ENCODE results near the gene S100P. TPM values are rescaled to one million over a fixed set of nuclear protein-coding genes. Genes with fewer than 3 reads are reported as not detected.

Gene S100P
- total RNA-seq, 2 experiments from 2014 or later: 5.3 to 7.2 TPM

DNA sequence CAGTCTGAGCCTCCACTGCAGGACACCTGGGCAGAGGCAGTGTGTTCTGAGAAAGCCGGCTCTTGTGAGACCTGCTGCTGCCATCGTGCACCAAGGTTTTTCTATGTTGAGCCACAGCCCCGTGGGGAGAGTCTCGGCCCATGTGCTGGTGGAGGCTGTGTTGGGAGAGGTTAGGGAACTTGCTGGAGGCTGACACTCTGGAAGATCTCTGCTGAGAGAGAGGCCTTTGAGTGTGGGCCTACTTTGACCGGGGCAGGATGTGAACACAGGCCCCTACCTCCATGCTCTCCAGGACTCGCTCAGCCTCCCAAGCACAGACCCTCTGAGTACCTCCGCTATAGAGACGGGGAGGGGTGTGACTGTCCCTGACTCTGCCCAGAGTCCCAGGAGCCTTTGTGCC, 1.3 kb upstream of the S100P start:
- Mint-ChIP-seq H3K4me1 (peaks cover 95% of the 10 kb centered on the region), H3K9me3 (no peaks in the 10 kb centered on the region), H3K27ac (peak overlapping the region; percentile 62), H3K4me3 (no peak overlapping the region), H3K27me3 (no peaks in the 10 kb centered on the region), H3K36me3 (ENCODE audit: low read depth) (peaks cover 28% of the 10 kb centered on the region)
- ChIA-PET CTCF (interaction anchor here (1.0 to 3.4 kb wide), 3 partner anchors 8 to 17 kb away, joined by 4 to 19 read pairs (median 4); no protein-coding TSS in a partner anchor), POLR2A (interaction anchor here (0.8 kb wide), 1 partner anchor 15 kb away, joined by 3 read pairs; no protein-coding TSS in a partner anchor)
- no peak for DNase-seq

DNA sequence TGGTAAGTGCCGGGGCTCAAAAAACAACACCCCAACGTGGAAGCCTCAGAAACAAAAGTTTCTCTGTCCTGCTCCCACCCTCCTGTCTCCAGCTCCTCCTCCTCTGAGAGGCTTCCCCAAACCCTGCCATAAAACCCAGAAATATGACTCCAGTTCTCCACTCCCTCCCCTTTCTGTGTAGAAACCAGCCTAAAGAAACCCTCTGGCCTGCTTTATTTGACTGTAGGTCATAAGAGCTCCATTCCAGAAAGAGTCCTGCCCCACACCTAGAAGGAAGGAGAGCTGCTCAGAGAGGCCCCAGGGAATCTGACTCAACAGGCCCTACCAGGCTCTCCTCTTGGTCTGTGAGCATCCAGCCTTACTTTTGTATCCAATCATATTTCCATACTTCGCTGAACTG, 872 bp upstream of the S100P start:
- no peak overlapping the region for H3K4me3 Mint-ChIP-seq
- H3K36me3 Mint-ChIP-seq (ENCODE audit: low read depth): peaks cover 25% of the 10 kb centered on the region
- ChIA-PET CTCF (interaction anchor here (1.0 to 3.4 kb wide), 2 partner anchors 8 to 11 kb away, joined by 4 to 19 read pairs; no protein-coding TSS in a partner anchor), POLR2A (interaction anchor here (0.8 kb wide), 1 partner anchor 15 kb away, joined by 3 read pairs; no protein-coding TSS in a partner anchor)
- no peaks in the 10 kb centered on the region for H3K27me3 Mint-ChIP-seq
- DNase-seq: no peak
- no peaks in the 10 kb centered on the region for H3K9me3 Mint-ChIP-seq
- peaks cover 90% of the 10 kb centered on the region for H3K4me1 Mint-ChIP-seq
- peak overlapping the region; percentile 76 for H3K27ac Mint-ChIP-seq

DNA sequence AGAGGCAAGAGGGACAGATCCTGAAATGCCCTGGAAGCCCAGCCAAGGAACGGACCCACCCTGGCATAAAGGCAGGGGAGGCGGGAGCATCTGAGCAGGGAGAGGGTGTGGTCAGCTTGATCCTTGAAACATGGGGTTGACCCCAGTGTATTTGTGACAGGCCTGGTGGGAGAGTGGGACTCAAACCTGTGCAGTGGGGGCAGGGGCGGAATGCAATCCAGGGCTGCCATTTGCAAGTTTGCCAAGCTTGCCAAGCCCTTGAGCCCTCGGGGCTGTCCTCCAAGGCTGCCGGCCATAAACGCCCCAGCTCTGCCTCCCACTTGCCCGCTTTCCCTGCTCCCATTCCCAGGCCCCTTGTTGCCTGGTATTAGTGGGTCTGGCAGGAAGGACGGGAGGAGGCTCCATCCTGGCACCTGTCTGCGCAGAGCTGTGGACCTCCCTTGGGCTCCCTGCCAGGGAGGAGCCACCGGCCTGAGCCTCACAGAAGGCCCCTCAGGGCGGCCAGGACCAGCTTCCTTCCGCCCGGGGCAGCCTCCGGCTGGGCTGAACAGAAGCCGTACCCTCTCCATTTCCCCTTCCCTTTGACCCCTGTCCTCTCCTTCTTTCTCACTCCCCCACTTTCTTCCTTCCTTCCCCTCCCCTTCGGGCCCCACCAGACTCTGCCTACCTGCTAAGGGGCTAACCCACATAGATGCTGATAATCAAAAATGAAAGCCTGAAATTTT, 661 bp downstream of the S100P start:
- H3K9me3 Mint-ChIP-seq: no peaks in the 10 kb centered on the region
- H3K27ac Mint-ChIP-seq: peak overlapping the region; percentile 96
- ChIA-PET CTCF (interaction anchor here (1.2 to 3.0 kb wide), 3 partner anchors 11 to 20 kb away, joined by 5 to 16 read pairs (median 8); a partner anchor contains a TSS), POLR2A (no interaction called here)
- H3K4me1 Mint-ChIP-seq: peaks cover 88% of the 10 kb centered on the region
- no peaks in the 10 kb centered on the region for H3K27me3 Mint-ChIP-seq
- no peak for DNase-seq
- peaks cover 20% of the 10 kb centered on the region for H3K36me3 Mint-ChIP-seq (ENCODE audit: low read depth)
- peak overlapping the region; percentile 33 for H3K4me3 Mint-ChIP-seq

DNA sequence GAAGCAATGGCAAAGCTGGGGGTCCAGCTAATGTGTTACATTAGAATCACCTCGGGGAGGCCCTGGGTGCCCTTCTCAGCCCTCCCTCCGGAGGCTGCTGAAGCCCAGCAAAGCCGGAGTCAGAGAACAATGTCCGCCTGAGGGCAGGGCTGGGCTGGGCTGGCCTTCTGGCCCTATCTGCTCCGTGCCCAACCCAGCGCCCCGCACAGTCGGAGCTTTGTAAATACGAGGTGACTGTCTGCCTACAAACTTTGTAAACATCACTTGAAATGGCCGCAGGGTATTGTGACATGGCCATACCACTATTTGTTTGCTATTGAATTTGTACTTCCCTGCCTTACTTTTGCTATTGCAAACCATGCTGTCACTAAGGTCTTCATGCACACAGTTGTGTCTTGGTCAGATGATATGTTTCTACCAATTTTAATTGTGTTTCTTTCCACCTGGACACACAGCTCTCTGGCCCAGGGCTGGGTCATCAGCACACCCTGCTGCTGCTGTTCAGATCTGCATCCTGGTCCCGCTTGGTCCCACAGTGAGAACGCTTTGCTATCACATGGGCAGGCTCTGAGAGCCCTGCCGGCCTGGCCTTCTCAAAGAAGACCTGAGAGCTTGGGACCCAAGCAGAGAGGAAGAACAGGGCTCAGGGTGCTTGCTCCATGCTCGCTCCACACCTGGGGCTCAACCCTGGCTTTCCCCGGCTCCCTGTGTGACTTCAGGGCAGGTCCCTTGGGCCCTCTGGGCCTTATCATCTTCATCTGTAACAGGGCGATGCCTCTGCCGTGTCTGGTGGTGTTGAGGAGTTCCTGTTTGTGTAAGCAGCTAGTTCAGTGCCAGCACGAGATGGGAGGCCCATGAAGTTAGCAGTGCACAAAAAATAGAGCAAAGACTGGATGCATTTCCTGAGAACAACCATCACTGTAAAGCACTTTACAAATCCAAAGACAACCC, 2.3 kb downstream of the S100P start:
- peaks cover 87% of the 10 kb centered on the region for H3K4me1 Mint-ChIP-seq
- H3K36me3 Mint-ChIP-seq (ENCODE audit: low read depth): peaks cover 26% of the 10 kb centered on the region
- H3K27me3 Mint-ChIP-seq: no peaks in the 10 kb centered on the region
- DNase-seq: peak; percentile 82
- peak overlapping the region; percentile 96 for H3K27ac Mint-ChIP-seq
- ChIA-PET CTCF (interaction anchor here (0.8 to 3.0 kb wide), 6 partner anchors 9 to 375 kb away, joined by 3 to 16 read pairs (median 6); partner anchors contain the start of genes BLOC1S4 and MRFAP1L1), POLR2A (interaction anchor here (0.6 kb wide), 1 partner anchor 203 kb away, joined by 6 read pairs; no protein-coding TSS in a partner anchor)
- peak overlapping the region; percentile 20 for H3K4me3 Mint-ChIP-seq
- H3K9me3 Mint-ChIP-seq: no peaks in the 10 kb centered on the region

DNA sequence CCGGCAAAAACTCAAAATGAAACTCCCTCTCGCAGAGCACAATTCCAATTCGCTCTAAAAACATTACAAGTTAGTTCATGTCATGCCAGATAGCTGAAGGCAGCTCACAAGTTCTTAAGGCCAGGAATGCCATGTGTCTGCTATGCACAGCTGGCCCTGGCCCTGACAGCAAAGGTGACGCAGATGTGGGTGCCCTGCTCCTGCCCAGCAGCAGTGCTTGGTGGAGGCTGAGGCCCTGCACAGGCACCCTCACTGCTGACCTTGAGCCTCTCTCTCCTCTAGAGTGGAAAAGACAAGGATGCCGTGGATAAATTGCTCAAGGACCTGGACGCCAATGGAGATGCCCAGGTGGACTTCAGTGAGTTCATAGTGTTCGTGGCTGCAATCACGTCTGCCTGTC, 2.9 kb downstream of the S100P start:
- no peak for DNase-seq
- Mint-ChIP-seq H3K27ac (peak overlapping the region; percentile 96), H3K36me3 (ENCODE audit: low read depth) (peaks cover 29% of the 10 kb centered on the region), H3K4me1 (peaks cover 85% of the 10 kb centered on the region), H3K4me3 (peak overlapping the region; percentile 20), H3K9me3 (no peaks in the 10 kb centered on the region), H3K27me3 (no peaks in the 10 kb centered on the region)
- CTCF ChIA-PET: interaction anchor here (0.8 to 3.0 kb wide), 7 partner anchors 8 to 375 kb away, joined by 3 to 16 read pairs (median 4); partner anchors contain the start of genes BLOC1S4 and MRFAP1L1
- POLR2A ChIA-PET: interaction anchor here (0.6 kb wide), 1 partner anchor 202 kb away, joined by 6 read pairs; no protein-coding TSS in a partner anchor

DNA sequence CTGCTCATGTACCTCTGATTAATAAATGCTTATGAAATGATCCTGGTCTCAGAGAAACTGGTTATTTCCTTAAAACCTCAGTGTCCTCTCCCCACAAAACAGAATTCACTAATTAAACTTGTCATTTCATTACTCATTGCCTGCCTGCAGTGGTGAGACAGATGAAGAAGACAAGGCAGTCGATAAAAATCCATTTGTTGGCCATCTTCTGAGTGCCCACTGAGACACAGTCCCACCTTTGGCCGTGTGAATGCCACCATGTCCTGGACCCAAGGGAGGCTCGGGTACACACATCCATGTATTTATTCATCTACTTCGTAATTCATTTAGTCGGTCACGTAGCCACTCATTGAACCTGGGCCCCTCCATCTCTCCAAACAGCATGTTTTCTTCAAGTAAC, 3.5 kb downstream of the S100P start:
- Mint-ChIP-seq H3K36me3 (ENCODE audit: low read depth) (peaks cover 34% of the 10 kb centered on the region), H3K4me1 (peaks cover 82% of the 10 kb centered on the region), H3K9me3 (no peaks in the 10 kb centered on the region), H3K27ac (peak overlapping the region; percentile 96), H3K27me3 (no peaks in the 10 kb centered on the region), H3K4me3 (peak overlapping the region; percentile 6)
- no peak for DNase-seq
- POLR2A ChIA-PET: no interaction called here
- CTCF ChIA-PET: interaction anchor here (1.1 to 2.0 kb wide), 5 partner anchors 10 to 374 kb away, joined by 3 to 12 read pairs (median 4); partner anchors contain the start of gene MRFAP1L1

DNA sequence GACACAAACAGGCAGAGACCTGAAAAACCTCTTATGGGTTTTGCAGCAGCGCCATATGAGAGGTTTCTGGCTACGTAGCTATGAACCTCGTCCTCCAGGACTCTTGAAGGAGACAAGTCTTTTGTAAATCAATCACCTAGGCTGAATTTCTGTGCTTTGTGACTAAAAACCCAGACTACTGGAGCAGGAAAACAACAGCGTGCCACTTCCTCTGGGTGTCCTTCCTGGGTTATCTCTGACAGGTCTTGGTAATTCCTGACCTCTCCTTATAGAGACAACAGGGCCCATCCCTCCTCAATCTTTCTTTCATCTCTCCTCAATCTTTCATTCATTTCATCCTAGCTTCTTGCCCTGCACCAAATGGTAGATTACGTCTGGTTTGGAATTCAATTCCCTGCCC, 5.7 kb downstream of the S100P start:
- no peaks in the 10 kb centered on the region for H3K27me3 Mint-ChIP-seq
- H3K4me3 Mint-ChIP-seq: peak overlapping the region; percentile 14
- ChIA-PET CTCF (interaction anchor here (0.9 to 4.6 kb wide), 4 partner anchors 8 to 68 kb away, joined by 3 to 30 read pairs (median 11); a partner anchor contains a TSS), POLR2A (interaction anchor here (0.8 to 1.0 kb wide), 2 partner anchors 9 to 10 kb away, joined by 3 to 5 read pairs; partner anchors contain the start of gene MRFAP1L1)
- H3K36me3 Mint-ChIP-seq (ENCODE audit: low read depth): peaks cover 57% of the 10 kb centered on the region
- H3K27ac Mint-ChIP-seq: peak overlapping the region; percentile 88
- peaks cover 73% of the 10 kb centered on the region for H3K4me1 Mint-ChIP-seq
- no peak for DNase-seq
- peaks cover 8% of the 10 kb centered on the region for H3K9me3 Mint-ChIP-seq

DNA sequence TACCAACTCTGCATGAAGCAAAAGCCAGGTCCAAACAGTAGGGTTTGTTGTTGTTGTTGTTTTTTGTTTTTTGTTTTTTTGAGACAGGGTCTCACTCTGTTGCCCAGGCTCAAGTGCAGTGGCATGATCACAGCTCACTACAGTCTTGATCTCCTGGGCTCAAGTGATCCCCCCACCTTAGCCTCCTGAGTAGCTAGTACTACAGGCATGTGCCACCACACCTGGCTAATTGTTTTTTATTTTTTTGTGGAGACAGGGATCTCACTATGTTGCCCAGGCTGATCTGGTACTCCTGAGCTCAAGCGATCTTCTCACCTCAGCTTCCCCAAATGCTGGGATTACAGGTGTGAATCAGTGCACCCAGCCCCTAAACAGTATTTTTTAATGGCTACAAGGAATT, 6.2 kb downstream of the S100P start:
- ChIA-PET CTCF (interaction anchor here (1.2 to 4.6 kb wide), 6 partner anchors 8 to 69 kb away, joined by 3 to 30 read pairs (median 8); partner anchors contain the start of gene MRFAP1L1), POLR2A (interaction anchor here (0.8 to 1.0 kb wide), 2 partner anchors 9 to 10 kb away, joined by 3 to 5 read pairs; partner anchors contain the start of gene MRFAP1L1)
- H3K9me3 Mint-ChIP-seq: peaks cover 8% of the 10 kb centered on the region
- H3K4me1 Mint-ChIP-seq: peaks cover 73% of the 10 kb centered on the region
- H3K27ac Mint-ChIP-seq: peak overlapping the region; percentile 88
- no peak for DNase-seq
- H3K36me3 Mint-ChIP-seq (ENCODE audit: low read depth): peaks cover 60% of the 10 kb centered on the region
- no peaks in the 10 kb centered on the region for H3K27me3 Mint-ChIP-seq
- H3K4me3 Mint-ChIP-seq: peak overlapping the region; percentile 14

DNA sequence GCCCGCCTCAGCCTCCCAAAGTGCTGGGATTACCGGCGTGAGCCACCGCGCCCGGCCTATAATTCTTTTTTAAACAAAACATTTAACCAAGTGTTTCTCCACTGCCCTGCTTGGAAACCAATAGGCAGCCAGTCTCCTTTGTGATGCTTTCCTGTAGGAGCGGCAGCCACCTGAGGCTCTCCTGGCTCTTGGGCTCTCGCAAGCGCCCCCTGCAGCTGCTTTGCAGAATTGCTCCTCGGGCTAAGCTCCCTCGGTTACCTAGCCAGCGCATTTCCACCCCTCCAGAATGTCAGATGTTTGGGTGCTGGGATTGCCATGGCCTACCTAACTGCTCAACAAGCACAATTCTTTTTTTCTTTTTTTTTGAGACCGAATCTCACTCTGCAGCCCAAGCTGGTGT, 7.7 kb downstream of the S100P start:
- Mint-ChIP-seq H3K27ac (peak overlapping the region; percentile 13), H3K27me3 (no peaks in the 10 kb centered on the region), H3K4me3 (no peak overlapping the region), H3K36me3 (ENCODE audit: low read depth) (peaks cover 74% of the 10 kb centered on the region), H3K9me3 (peaks cover 8% of the 10 kb centered on the region), H3K4me1 (peaks cover 74% of the 10 kb centered on the region)
- DNase-seq: peak; percentile 40
- ChIA-PET POLR2A (interaction anchor here (0.7 to 0.9 kb wide), 2 partner anchors 26 to 40 kb away, joined by 3 to 4 read pairs; no protein-coding TSS in a partner anchor), CTCF (interaction anchor here (0.6 to 4.6 kb wide), 15 partner anchors 9 to 1838 kb away, joined by 3 to 30 read pairs (median 4); partner anchors contain the start of genes BLOC1S4 and MRFAP1L1)

DNA sequence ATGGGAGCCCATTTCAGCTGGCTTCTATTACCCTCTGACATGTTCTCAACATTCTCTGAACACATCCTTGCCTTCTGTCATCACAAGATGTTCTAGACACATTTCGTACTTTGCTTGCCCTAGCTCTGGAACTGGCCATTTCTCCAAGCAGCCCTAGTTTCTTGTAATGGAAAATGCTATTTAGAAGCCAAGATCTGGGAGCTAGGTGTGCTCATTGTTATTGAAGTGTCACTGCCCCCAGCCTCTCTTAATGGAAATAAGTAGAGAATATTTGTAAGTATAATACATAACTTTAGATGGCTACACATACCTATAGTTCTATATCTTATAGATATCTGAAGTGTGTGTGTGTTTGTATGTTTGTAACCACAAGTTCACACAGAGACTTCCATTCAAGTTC, 9.1 kb downstream of the S100P start:
- Mint-ChIP-seq H3K4me1 (peaks cover 77% of the 10 kb centered on the region), H3K9me3 (peaks cover 8% of the 10 kb centered on the region), H3K4me3 (no peak overlapping the region), H3K27ac (no peak overlapping the region), H3K27me3 (no peaks in the 10 kb centered on the region), H3K36me3 (ENCODE audit: low read depth) (peaks cover 82% of the 10 kb centered on the region)
- DNase-seq: no peak
- ChIA-PET POLR2A (no interaction called here), CTCF (interaction anchor here (0.6 to 4.7 kb wide), 5 partner anchors 7 to 28 kb away, joined by 3 to 30 read pairs (median 5); partner anchors contain the start of gene BLOC1S4)

DNA sequence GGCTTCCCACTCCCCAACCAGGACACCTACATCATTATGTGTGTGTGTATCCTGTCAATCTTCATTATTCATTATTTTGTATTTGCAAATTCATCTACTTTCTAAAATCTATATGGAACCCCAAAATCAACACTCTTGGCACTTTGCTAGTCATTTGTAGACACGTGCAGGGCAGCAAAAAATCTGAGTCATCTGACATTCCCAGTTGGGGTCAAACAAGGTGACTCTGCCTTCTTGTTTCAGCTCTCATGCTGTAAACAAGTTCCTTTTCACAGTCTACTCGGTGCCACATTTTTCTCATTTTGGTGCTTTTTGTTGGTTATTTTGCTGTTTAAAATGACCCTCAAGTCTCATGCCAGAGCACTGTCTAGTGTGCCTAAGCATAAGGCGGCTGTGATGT, 10.1 kb downstream of the S100P start:
- CTCF ChIA-PET: interaction anchor here (1.1 to 4.7 kb wide), 4 partner anchors 9 to 40 kb away, joined by 3 to 16 read pairs (median 8); partner anchors contain the start of gene BLOC1S4
- H3K9me3 Mint-ChIP-seq: peaks cover 8% of the 10 kb centered on the region
- peaks cover 90% of the 10 kb centered on the region for H3K36me3 Mint-ChIP-seq (ENCODE audit: low read depth)
- H3K27ac Mint-ChIP-seq: no peak overlapping the region
- peaks cover 78% of the 10 kb centered on the region for H3K4me1 Mint-ChIP-seq
- no peaks in the 10 kb centered on the region for H3K27me3 Mint-ChIP-seq
- POLR2A ChIA-PET: no interaction called here
- H3K4me3 Mint-ChIP-seq: no peak overlapping the region
- no peak for DNase-seq

DNA sequence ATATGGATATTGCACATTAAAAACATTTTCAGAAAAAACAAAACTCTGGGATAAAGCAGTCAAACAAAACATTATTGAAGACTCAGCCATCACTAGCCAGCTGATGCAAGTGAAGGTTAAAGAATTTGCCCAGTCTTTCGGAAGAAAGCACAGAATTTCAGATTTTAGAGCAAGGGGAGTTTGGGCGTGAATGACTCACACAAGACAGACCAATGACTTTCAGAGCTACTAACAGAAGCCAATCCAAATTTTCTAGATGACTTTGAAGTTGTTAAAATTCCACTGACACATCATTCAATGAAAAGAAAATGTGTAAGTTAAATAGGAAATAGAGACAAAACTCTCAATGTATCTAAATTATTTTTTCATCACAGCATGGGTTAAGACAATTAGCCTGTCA, 12.0 kb downstream of the S100P start:
- H3K4me3 Mint-ChIP-seq: no peak overlapping the region
- peaks cover 85% of the 10 kb centered on the region for H3K36me3 Mint-ChIP-seq (ENCODE audit: low read depth)
- ChIA-PET POLR2A (interaction anchor here (1.4 kb wide), 1 partner anchor 32 kb away, joined by 4 read pairs; a partner anchor contains a TSS), CTCF (interaction anchor here (0.6 to 4.7 kb wide), 7 partner anchors 10 to 142 kb away, joined by 3 to 16 read pairs (median 6); partner anchors contain the start of gene BLOC1S4)
- DNase-seq: no peak
- peaks cover 8% of the 10 kb centered on the region for H3K9me3 Mint-ChIP-seq
- H3K27me3 Mint-ChIP-seq: no peaks in the 10 kb centered on the region
- H3K4me1 Mint-ChIP-seq: peaks cover 67% of the 10 kb centered on the region
- no peak overlapping the region for H3K27ac Mint-ChIP-seq
